ENCODE results near the gene ACSF3.

- TF ChIP-seq CTCF (IDR thresholded peaks at IDR 0.05) (no peak), POLR2AphosphoS5 (IDR thresholded peaks at IDR 0.05; ENCODE audit: low read depth, low read length) (no peak), REST (IDR thresholded peaks at IDR 0.05; ENCODE audit: insufficient read depth in 1 of 2, low read depth in 2 of 2, low read length in 1 of 2) (no peak), SIN3A (IDR thresholded peaks at IDR 0.05; ENCODE audit: borderline replicate concordance, insufficient read depth, low read depth, low read length) (no peak), TCF7L2 (IDR thresholded peaks at IDR 0.05; ENCODE audit: low read depth, low read length) (no peak)
Measured at GRCh38 chr16:89087922-89088497, 5.6 kb upstream of the ACSF3 start.

All from Panc1 (cell line).